ENCODE measurements around the gene CORO2A. TPM values are rescaled to one million over a fixed set of nuclear protein-coding genes. Genes with fewer than 3 reads are reported as not detected.
"Not testable (repeated sequence)": the region's sequence is repeated elsewhere in the genome, so short reads cannot be mapped to it uniquely, and the experiment has no call there.

The CORO2A gene
- total and polyA plus RNA-seq, 5 donors = 0.09 to 0.43 (median 0.17) TPM

DNA sequence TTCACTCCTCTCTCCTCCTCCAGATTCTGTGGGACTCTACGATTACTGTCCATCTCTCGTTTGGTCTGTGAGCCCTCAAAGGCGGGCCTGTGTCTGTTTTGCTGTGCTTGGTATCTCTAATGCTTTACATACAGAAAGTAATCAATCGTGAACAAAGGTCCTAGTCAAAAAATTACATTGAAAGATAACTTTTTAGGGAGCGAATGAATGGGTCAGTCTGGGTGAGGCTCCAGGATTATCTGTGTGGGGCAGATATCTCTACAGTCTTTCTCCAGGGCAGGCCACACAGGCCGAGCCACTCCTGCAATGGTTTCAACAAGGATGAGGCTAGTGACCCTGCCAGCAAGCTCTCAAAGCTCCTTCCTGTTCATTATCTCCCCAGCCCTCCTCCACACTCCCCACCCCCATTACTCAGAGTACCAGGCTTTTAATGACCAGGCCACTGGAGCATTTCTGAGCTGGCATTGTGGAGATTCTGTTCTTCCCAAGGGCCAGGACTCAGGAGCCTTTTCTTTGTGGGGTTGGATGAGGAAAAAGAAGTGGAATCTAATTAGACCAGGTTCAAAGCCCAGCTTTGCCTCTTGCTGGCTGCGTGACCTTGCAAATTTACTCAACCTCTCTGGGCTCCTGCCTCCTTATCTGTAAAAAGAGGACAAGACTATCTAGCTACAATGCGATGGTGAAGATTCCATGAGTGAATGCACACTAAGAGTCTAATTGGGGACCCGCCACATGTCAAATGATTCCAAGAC is 10.2 kb downstream of the CORO2A start:
- Histone ChIP-seq H3K4me1 (ENCODE audit: control insufficient read depth, insufficient read depth, low read length) (no peaks in the 10 kb centered on the region), H3K27me3 (ENCODE audit: control insufficient read depth, insufficient read depth) (no peaks in the 10 kb centered on the region), H3K27ac (ENCODE audit: low read length) (no peak overlapping the region), H3K4me3 (ENCODE audit: low read length) (no peak overlapping the region), H3K9me3 (ENCODE audit: control insufficient read depth, low read length) (no peaks in the 10 kb centered on the region)
- intact Hi-C loops (cut with DNase I) = no loop called here
- ATAC-seq (no peak), DNase-seq (no peak)
- 62% methylated on average over 9 of the region's 9 CpGs for whole genome bisulfite sequencing

DNA sequence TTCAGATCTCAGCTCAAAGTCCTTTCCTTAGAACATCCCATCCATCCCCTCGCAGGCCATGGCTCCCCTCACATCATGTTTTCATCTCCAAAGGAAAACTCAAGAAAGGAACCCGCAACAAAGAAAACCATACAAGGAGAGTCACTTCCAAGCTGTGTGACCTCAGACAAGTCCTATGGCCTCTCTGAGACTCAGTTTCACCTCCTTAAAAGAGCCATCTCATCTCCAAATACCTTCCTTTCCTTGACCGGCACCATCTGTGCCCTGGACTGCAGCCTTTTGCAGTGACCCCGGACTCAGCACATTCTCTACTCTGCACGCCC is 10.7 kb downstream of the CORO2A start:
- no peak for ATAC-seq
- Histone ChIP-seq H3K27ac (ENCODE audit: low read length) (no peak overlapping the region), H3K4me1 (ENCODE audit: control insufficient read depth, insufficient read depth, low read length) (no peaks in the 10 kb centered on the region), H3K9me3 (ENCODE audit: control insufficient read depth, low read length) (no peaks in the 10 kb centered on the region), H3K4me3 (ENCODE audit: low read length) (no peak overlapping the region), H3K27me3 (ENCODE audit: control insufficient read depth, insufficient read depth) (no peaks in the 10 kb centered on the region)
- 72% methylated on average over 5 of the region's 5 CpGs for WGBS
- no peak for DNase-seq
- intact Hi-C loops (cut with DNase I) = no loop called here

DNA sequence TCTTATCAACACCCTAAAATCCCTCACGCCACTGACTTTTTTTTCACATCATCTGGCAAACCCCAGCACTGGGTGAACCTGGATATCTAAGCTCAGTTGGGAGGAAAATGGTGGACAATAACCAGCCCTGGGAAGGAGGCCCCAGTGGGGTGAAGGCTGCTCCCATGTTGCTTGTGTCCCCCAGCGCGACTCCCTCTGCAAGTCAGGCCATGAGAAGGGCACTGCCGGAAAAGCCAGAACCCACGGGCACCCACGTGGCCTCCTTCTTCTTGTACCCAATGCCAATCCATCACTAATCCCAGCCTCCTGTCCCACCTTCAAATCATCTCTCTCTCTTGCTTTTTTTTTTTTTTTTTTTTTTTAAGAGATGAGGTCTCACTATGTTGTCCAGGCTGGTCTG is 11.4 kb downstream of the CORO2A start:
- intact Hi-C loops (cut with DNase I) = no loop called here

GRCh38 chr9:98178874-98179850 is 13.3 kb downstream of the CORO2A start:
- 84% methylated on average over 16 of the region's 16 CpGs for WGBS
- Histone ChIP-seq H3K4me3 (ENCODE audit: low read length) (no peak overlapping the region), H3K9me3 (ENCODE audit: control insufficient read depth, low read length) (no peaks in the 10 kb centered on the region), H3K4me1 (ENCODE audit: control insufficient read depth, insufficient read depth, low read length) (no peaks in the 10 kb centered on the region), H3K27ac (ENCODE audit: low read length) (no peak overlapping the region), H3K27me3 (ENCODE audit: control insufficient read depth, insufficient read depth) (no peaks in the 10 kb centered on the region)
- no peak for DNase-seq
- no peak for ATAC-seq
- intact Hi-C loops (cut with DNase I) = no loop called here

More for the DNA sequence above, 11.4 kb downstream of the CORO2A start:
- ATAC-seq = no peak
- no peak for DNase-seq
- H3K9me3 ChIP-seq (ENCODE audit: control insufficient read depth, low read length) = no peaks in the 10 kb centered on the region
- no peaks in the 10 kb centered on the region for H3K4me1 ChIP-seq (ENCODE audit: control insufficient read depth, insufficient read depth, low read length)
- no peak overlapping the region for H3K27ac ChIP-seq (ENCODE audit: low read length)
- no peaks in the 10 kb centered on the region for H3K27me3 ChIP-seq (ENCODE audit: control insufficient read depth, insufficient read depth)
- H3K4me3 ChIP-seq (ENCODE audit: low read length) = no peak overlapping the region
- WGBS = 95% methylated on average over 6 of the region's 6 CpGs

GRCh38 chr9:98176391-98177259 is 15.8 kb downstream of the CORO2A start:
- no peaks in the 10 kb centered on the region for H3K27me3 ChIP-seq (ENCODE audit: control insufficient read depth, insufficient read depth)
- intact Hi-C loops (cut with DNase I) = no loop called here
- no peaks in the 10 kb centered on the region for H3K4me1 ChIP-seq (ENCODE audit: control insufficient read depth, insufficient read depth, low read length)
- DNase-seq = no peak
- H3K9me3 ChIP-seq (ENCODE audit: control insufficient read depth, low read length) = no peaks in the 10 kb centered on the region
- no peak overlapping the region for H3K27ac ChIP-seq (ENCODE audit: low read length)
- ATAC-seq = no peak
- H3K4me3 ChIP-seq (ENCODE audit: low read length) = no peak overlapping the region
- 65% methylated on average over 9 of the region's 9 CpGs for WGBS

DNA sequence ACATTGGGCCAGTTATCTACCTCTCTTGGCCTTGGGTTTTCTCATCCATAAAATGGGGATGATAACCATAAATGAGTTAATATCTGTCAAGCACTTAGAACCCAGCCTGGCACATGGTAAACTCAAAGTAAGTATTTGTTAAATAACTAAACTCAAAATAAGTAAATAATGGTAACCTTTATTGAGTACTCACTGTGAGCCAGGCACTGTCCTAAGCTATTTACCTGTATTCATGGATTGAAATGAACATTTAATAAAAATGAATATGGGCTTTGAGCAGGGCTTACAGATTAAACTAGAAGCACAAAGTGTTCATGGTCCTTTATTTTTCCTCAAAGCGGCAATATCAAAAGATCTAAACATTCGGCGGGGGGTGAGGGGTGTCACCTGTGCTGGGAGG is 16.7 kb downstream of the CORO2A start:
- intact Hi-C loops (cut with DNase I) = no loop called here
- WGBS = 90% methylated on average over 3 of the region's 3 CpGs
- ATAC-seq = no peak
- H3K4me3 ChIP-seq (ENCODE audit: low read length) = no peak overlapping the region
- H3K27ac ChIP-seq (ENCODE audit: low read length) = no peak overlapping the region
- H3K27me3 ChIP-seq (ENCODE audit: control insufficient read depth, insufficient read depth) = no peaks in the 10 kb centered on the region
- H3K4me1 ChIP-seq (ENCODE audit: control insufficient read depth, insufficient read depth, low read length) = no peaks in the 10 kb centered on the region
- DNase-seq = no peak
- H3K9me3 ChIP-seq (ENCODE audit: control insufficient read depth, low read length) = no peaks in the 10 kb centered on the region

GRCh38 chr9:98175028-98175569 is 17.3 kb downstream of the CORO2A start:
- no peaks in the 10 kb centered on the region for H3K4me1 ChIP-seq (ENCODE audit: control insufficient read depth, insufficient read depth, low read length)
- intact Hi-C loops (cut with DNase I) = no loop called here
- DNase-seq (no peak), ATAC-seq (no peak)
- H3K9me3 ChIP-seq (ENCODE audit: control insufficient read depth, low read length) = no peaks in the 10 kb centered on the region
- 56% methylated on average over 6 of the region's 6 CpGs for WGBS
- H3K27ac ChIP-seq (ENCODE audit: low read length) = no peak overlapping the region
- H3K4me3 ChIP-seq (ENCODE audit: low read length) = no peak overlapping the region
- no peaks in the 10 kb centered on the region for H3K27me3 ChIP-seq (ENCODE audit: control insufficient read depth, insufficient read depth)

DNA sequence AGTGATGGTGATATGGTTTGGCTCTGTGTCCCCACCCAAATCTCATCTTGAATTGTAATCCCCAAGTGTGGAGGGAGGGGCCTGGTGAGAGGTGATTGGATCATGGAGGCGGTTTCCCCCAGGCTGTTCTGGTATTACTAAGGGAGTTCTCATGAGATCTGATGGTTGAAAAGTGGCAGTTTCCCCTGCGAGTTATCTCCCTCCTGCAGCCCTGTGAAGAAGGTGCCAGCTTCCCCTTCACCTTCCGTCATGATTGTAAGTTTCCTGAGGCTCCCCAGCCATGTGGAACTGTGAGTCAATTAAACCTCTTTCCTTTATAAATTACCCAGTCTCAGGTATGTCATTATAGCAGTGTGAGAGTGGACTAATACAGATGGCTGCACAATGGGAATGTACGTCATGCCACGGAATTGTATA is 17.9 kb downstream of the CORO2A start:
- H3K4me3 ChIP-seq (ENCODE audit: low read length); intact Hi-C loops (cut with DNase I); DNase-seq; H3K9me3 ChIP-seq (ENCODE audit: control insufficient read depth, low read length); ATAC-seq; H3K4me1 ChIP-seq (ENCODE audit: control insufficient read depth, insufficient read depth, low read length); H3K27ac ChIP-seq (ENCODE audit: low read length); H3K27me3 ChIP-seq (ENCODE audit: control insufficient read depth, insufficient read depth): not testable (repeated sequence)
- WGBS = 70% methylated on average over 5 of the region's 5 CpGs

DNA sequence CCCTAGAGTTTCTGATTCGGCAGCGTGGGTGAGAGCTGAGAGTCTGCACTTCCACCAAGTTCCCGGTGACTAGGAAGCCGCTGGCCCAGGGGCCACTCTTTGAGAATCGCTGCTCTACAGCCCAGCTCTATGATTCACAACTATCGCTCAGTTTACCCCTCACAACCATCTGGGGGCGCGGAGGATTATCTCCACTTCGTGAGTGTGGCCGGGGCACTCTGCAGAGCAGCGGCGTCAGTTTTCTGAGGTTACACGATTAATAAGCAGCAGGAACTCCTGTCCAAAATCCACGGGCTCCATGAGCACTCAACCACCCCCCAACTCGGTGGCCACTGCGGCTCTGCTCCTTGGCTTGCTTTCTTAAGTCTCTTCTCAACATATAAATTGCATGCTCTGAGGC is 19.3 kb downstream of the CORO2A start:
- intact Hi-C loops (cut with DNase I) = no loop called here
- DNase-seq (no peak), ATAC-seq (no peak)
- Histone ChIP-seq H3K27ac (ENCODE audit: low read length) (no peak overlapping the region), H3K27me3 (ENCODE audit: control insufficient read depth, insufficient read depth) (no peaks in the 10 kb centered on the region), H3K4me1 (ENCODE audit: control insufficient read depth, insufficient read depth, low read length) (no peaks in the 10 kb centered on the region), H3K9me3 (ENCODE audit: control insufficient read depth, low read length) (no peaks in the 10 kb centered on the region), H3K4me3 (ENCODE audit: low read length) (no peak overlapping the region)
- WGBS = 80% methylated on average over 16 of the region's 16 CpGs

DNA sequence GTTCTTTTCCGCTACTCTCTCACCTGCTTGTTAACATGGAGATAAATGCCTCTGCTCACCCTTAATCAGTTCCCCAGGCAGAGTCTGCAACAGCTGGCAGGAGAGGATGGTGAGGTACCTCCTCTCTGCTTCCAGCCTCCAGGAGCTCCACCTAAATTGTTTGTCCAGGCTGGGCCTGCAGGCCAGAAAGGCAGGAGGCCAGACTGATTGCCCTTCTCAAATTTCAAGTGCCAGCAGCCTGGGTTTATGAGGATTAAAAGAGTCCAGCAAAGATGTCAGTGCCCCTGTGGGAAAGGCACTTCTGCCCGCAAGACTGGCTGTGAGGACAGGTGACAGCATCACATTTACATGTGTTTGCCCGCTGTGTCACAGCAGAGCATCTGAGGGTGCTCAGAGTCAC is 19.8 kb downstream of the CORO2A start:
- Histone ChIP-seq H3K9me3 (ENCODE audit: control insufficient read depth, low read length) (no peaks in the 10 kb centered on the region), H3K27me3 (ENCODE audit: control insufficient read depth, insufficient read depth) (no peaks in the 10 kb centered on the region), H3K4me1 (ENCODE audit: control insufficient read depth, insufficient read depth, low read length) (no peaks in the 10 kb centered on the region), H3K27ac (ENCODE audit: low read length) (no peak overlapping the region), H3K4me3 (ENCODE audit: low read length) (no peak overlapping the region)
- no peak for ATAC-seq
- 89% methylated on average over 3 of the region's 3 CpGs for WGBS
- intact Hi-C loops (cut with DNase I) = no loop called here
- DNase-seq = no peak

All from right cardiac atrium (tissue), 5 donors.